MM.1S (cell line): ENCODE data around the gene HGFAC.
"Not testable (repeated sequence)": the region's sequence is repeated elsewhere in the genome, so short reads cannot be mapped to it uniquely, and the experiment has no call there.

Experiments
- DNase-seq: peaks from one replicate; pipeline ENCODE4 v3.0.0-alpha.2; 2015
- H2AFZ ChIP-seq: fragments of 300-600 bp; sonication (generic); 2 replicates; pipeline ENCODE4 v1.6.0; 2016; ENCODE audit warnings: antibody characterized with exemption, low read length
- H3F3A ChIP-seq: fragments of 300-600 bp; sonication (generic); 2 replicates; pipeline ENCODE4 v1.6.1; 2016; ENCODE audit warnings: mild to moderate bottlenecking, antibody characterized with exemption, low read length, moderate library complexity, mixed read lengths; ENCODE audit not compliant: insufficient read depth
- H3K27ac ChIP-seq: fragments of 300-600 bp; sonication (generic); 2 replicates; pipeline ENCODE4 v1.5.1; 2016; ENCODE audit warnings: mild to moderate bottlenecking, low read length
- H3K27me3 ChIP-seq: fragments of 300-600 bp; sonication (generic); replicated peaks from 2 replicates; pipeline ENCODE4 v1.6.0; 2016; ENCODE audit warnings: low read length; ENCODE audit not compliant: insufficient read depth
- H3K36me3 ChIP-seq: fragments of 300-600 bp; sonication (generic); replicated peaks from 2 replicates; pipeline ENCODE4 v1.6.1; 2016; ENCODE audit warnings: mild to moderate bottlenecking, low read length, mixed read lengths; ENCODE audit not compliant: insufficient read depth
- H3K4me1 ChIP-seq: fragments of 300-600 bp; sonication (generic); 2 replicates; pipeline ENCODE4 v1.6.1; 2016; ENCODE audit warnings: low read length, mixed read lengths
- H3K4me2 ChIP-seq: fragments of 300-600 bp; sonication (generic); 2 replicates; pipeline ENCODE4 v1.6.0; 2016; ENCODE audit warnings: low read depth, low read length
- H3K4me3 ChIP-seq: fragments of 300-600 bp; sonication (generic); 2 replicates; pipeline ENCODE4 v1.5.1; 2016; ENCODE audit warnings: low read length, mixed read lengths
- H3K79me2 ChIP-seq: fragments of 300-600 bp; sonication (generic); 2 replicates; pipeline ENCODE4 v1.6.1; 2016; ENCODE audit warnings: mixed run types, low read length, mixed read lengths
- H3K9ac ChIP-seq: fragments of 300-600 bp; sonication (generic); 2 replicates; pipeline ENCODE4 v1.6.1; 2016; ENCODE audit warnings: low read length, mixed read lengths
- H3K9me2 ChIP-seq: fragments of 300-600 bp; sonication (generic); replicated peaks from 2 replicates; pipeline ENCODE4 v1.6.1; 2016; ENCODE audit warnings: mild to moderate bottlenecking, low read length, mixed read lengths; ENCODE audit not compliant: insufficient read depth
- H3K9me3 ChIP-seq: fragments of 300-600 bp; sonication (generic); replicated peaks from 2 replicates; pipeline ENCODE4 v1.6.1; 2016; ENCODE audit warnings: mild to moderate bottlenecking, low read length, mixed read lengths; ENCODE audit not compliant: insufficient read depth
- H4K20me1 ChIP-seq: fragments of 300-600 bp; sonication (generic); 2 replicates; pipeline ENCODE4 v1.6.1; 2016; ENCODE audit warnings: mild to moderate bottlenecking, low read length, moderate library complexity, mixed read lengths; ENCODE audit not compliant: insufficient read depth
- EZH2 ChIP-seq: fragments of 300-600 bp; sonication (generic); optimal IDR thresholded peaks from 2 replicates; pipeline ENCODE3; 2017; ENCODE audit warnings: low read depth, mild to moderate bottlenecking, antibody characterized with exemption, low read length, mixed read lengths
- EZH2phosphoT487 ChIP-seq: fragments of 300-600 bp; sonication (generic); IDR thresholded peaks from 2 replicates; pipeline ENCODE4 v1.6.1; 2018; ENCODE audit warnings: antibody characterized with exemption, low read length
- TF ChIP-seq, protein P1 (sequence below): fragments of 300-600 bp; sonication (generic); IDR thresholded peaks from 2 replicates; pipeline ENCODE4 v1.5.1; 2016; ENCODE audit warnings: antibody characterized with exemption, low read length, mixed read lengths

HGFAC gene

DNA sequence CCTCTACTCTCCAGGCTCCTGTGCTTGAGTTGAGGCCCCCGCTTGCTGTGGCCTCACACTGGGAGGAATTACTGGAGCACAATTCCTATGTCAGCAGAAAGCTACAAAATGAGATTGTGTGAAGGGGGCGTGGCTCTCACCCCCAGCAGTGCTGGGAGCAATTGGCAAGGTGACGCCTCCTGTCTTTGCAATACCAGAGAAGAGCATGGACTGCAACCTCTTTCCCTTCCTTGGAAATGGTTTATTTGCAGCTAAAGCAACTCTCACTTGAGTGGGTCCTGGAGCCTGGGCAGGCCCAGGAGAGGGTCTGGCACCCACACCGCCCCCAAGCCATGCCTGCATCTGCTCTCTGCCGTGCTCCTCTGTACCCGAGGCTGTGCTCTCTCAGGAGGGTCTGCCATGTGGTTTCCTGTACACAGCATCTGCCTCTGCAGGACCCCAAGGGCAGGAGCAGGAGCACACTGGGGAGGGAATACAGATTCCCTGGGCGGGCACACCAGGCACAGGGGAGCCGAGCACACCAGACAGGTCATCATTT is 32.9 kb upstream of the HGFAC start:
- no peak for DNase-seq
- Histone ChIP-seq H3K36me3 (no peaks in the 10 kb centered on the region), H3K27me3 (no peaks in the 10 kb centered on the region), H2AFZ (no peak overlapping the region), H3K27ac (no peak overlapping the region), H3F3A (no peaks in the 10 kb centered on the region), H3K9me3 (no peaks in the 10 kb centered on the region), H3K79me2 (no peaks in the 10 kb centered on the region), H3K4me3 (no peak overlapping the region), H3K4me2 (no peak overlapping the region), H3K9ac (no peak overlapping the region), H4K20me1 (no peaks in the 10 kb centered on the region), H3K9me2 (no peaks in the 10 kb centered on the region), H3K4me1 (no peaks in the 10 kb centered on the region)
- TF ChIP-seq, protein P1, sequence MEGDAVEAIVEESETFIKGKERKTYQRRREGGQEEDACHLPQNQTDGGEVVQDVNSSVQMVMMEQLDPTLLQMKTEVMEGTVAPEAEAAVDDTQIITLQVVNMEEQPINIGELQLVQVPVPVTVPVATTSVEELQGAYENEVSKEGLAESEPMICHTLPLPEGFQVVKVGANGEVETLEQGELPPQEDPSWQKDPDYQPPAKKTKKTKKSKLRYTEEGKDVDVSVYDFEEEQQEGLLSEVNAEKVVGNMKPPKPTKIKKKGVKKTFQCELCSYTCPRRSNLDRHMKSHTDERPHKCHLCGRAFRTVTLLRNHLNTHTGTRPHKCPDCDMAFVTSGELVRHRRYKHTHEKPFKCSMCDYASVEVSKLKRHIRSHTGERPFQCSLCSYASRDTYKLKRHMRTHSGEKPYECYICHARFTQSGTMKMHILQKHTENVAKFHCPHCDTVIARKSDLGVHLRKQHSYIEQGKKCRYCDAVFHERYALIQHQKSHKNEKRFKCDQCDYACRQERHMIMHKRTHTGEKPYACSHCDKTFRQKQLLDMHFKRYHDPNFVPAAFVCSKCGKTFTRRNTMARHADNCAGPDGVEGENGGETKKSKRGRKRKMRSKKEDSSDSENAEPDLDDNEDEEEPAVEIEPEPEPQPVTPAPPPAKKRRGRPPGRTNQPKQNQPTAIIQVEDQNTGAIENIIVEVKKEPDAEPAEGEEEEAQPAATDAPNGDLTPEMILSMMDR = no peak
- TF ChIP-seq EZH2 = no peak
- TF ChIP-seq EZH2phosphoT487 = no peak

DNA sequence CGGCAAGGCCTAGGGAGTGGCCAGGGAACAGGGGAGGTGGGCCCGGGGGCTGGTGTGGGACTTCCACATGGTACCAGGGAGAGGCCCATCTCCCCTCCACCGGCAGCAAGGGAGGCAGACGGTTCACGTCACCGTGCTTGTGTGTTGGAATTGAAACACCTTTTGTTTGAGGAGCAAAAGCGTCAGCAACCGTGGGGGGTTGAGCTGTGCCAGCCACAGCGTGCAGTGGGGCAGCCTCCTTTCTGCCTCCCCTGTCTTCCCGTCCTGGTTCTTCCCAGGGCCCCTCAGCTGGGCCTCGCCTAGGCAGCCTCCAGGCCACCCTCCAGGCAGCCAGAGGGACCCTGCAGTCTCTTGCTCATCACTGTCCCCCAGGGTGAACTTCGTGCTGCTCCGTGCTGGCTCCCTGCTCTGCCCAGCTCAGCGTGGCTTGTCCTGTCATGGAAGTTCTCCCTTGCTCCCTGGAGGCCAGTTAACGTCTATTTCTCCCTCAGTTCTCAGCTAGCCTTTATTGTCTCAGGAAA is 32.1 kb upstream of the HGFAC start:
- Histone ChIP-seq H3K4me2 (no peak overlapping the region), H4K20me1 (no peaks in the 10 kb centered on the region), H3K36me3 (no peaks in the 10 kb centered on the region), H3K4me3 (no peak overlapping the region), H3K27me3 (no peaks in the 10 kb centered on the region), H2AFZ (no peak overlapping the region), H3F3A (no peaks in the 10 kb centered on the region), H3K9ac (no peak overlapping the region), H3K9me2 (no peaks in the 10 kb centered on the region), H3K9me3 (no peaks in the 10 kb centered on the region), H3K27ac (no peak overlapping the region), H3K79me2 (no peaks in the 10 kb centered on the region), H3K4me1 (no peaks in the 10 kb centered on the region)
- DNase-seq = no peak
- TF ChIP-seq EZH2 = no peak
- no peak for TF ChIP-seq EZH2phosphoT487
- TF ChIP-seq, protein P1 = no peak

DNA sequence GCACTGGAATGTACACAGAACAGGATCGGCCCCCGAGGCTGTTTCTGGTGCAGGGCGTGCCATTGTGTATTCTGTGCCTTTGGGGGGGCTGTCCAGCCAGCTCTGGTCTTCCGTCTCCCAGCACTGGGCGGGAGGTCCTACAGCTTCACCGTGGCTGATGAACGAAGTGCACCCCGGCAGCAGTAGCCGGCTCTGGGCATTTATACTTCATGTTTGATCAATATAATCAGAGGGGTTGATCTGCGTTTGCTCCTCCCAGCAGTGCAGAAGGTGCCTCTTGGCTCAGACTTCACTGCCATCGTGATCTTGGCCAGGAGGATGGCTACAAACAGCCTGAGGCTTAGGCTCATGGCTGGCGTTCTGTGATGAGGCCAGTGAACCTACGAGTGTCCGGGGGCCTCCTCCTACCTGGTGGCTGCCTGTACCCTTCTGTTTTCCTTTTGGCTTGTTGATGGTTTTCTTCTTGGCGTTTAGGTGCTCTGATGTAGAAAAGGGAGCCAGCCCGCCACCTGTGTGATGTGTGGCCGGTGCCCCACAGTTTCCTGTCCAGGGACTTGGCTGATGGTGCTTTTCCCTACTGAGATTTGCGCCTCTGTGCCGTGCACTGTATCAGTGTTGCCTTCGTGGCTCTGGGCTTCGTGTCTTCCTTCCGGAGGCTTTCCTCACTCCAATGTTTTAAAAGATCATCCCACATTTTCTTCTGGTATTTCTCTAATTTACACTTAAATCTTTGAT is 31.2 kb upstream of the HGFAC start:
- no peaks in the 10 kb centered on the region for H3K4me1 ChIP-seq
- no peaks in the 10 kb centered on the region for H3F3A ChIP-seq
- no peaks in the 10 kb centered on the region for H3K36me3 ChIP-seq
- no peaks in the 10 kb centered on the region for H3K27me3 ChIP-seq
- H2AFZ ChIP-seq = no peak overlapping the region
- no peak overlapping the region for H3K4me2 ChIP-seq
- no peaks in the 10 kb centered on the region for H3K9me2 ChIP-seq
- H3K9me3 ChIP-seq = no peaks in the 10 kb centered on the region
- no peak for DNase-seq
- no peak overlapping the region for H3K4me3 ChIP-seq
- no peak overlapping the region for H3K27ac ChIP-seq
- H3K9ac ChIP-seq = no peak overlapping the region
- H4K20me1 ChIP-seq = no peaks in the 10 kb centered on the region
- TF ChIP-seq EZH2phosphoT487 (no peak), EZH2 (no peak)
- TF ChIP-seq, protein P1 = no peak
- no peaks in the 10 kb centered on the region for H3K79me2 ChIP-seq

DNA sequence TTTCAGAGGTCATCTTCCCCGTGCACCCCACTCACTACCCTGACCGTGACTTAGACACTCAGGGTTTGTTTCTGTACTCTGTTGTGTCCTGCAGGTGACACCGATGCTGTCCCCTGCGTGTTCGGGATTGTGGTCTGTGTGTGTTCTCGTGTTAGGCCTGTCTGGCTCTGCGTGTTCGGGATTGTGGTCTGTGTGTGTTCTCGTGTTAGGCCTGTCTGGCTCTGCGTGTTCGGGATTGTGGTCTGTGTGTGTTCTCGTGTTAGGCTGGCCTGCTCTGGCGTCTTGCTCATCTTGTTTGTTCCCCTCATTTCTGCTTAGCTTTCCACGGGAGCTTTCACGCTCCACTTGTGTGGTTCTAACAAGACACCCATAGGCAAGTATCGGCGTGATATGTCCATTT is 30.6 kb upstream of the HGFAC start:
- not testable (repeated sequence) for H3K27ac ChIP-seq, H3K4me1 ChIP-seq, H4K20me1 ChIP-seq

More for the DNA sequence above, 30.6 kb upstream of the HGFAC start:
- H3K79me2 ChIP-seq, DNase-seq, H3K9me3 ChIP-seq, H2AFZ ChIP-seq, H3K4me2 ChIP-seq, H3K27me3 ChIP-seq, H3F3A ChIP-seq, H3K9ac ChIP-seq, H3K4me3 ChIP-seq, H3K9me2 ChIP-seq, H3K36me3 ChIP-seq: not testable (repeated sequence)
